Colonic mucosa (tissue), 4 donors: ENCODE measurements around the gene RHEX. TPM values are rescaled to one million over a fixed set of nuclear protein-coding genes. Genes with fewer than 3 reads are reported as not detected.

Experiments used
- DNase-seq: peaks from one replicate; pipeline ENCODE4 v3.0.0-alpha.2; 2020
- H3K27ac ChIP-seq: fragments of 200-600 bp; one replicate; pipeline ENCODE4 v1.8.0; 2021
- H3K27me3 ChIP-seq: fragments of 200-600 bp; one replicate; pipeline ENCODE4 v1.8.0; 2021
- H3K36me3 ChIP-seq: fragments of 200-600 bp; one replicate; pipeline ENCODE4 v1.8.0; 2021
- H3K4me1 ChIP-seq: fragments of 200-600 bp; one replicate; pipeline ENCODE4 v1.8.0; 2021; ENCODE audit warnings: mild to moderate bottlenecking
- H3K4me3 ChIP-seq: fragments of 200-600 bp; one replicate; pipeline ENCODE4 v1.8.0; 2021
- H3K9ac ChIP-seq, 2 donors: one replicate each; pipeline ENCODE4 v1.7.0; 2013; ENCODE audit warnings: control low read depth in 2 of 2, low read depth in 2 of 2, low read length in 2 of 2
- H3K9me3 ChIP-seq: fragments of 200-600 bp; one replicate; pipeline ENCODE4 v1.8.0; 2021
- CTCF ChIP-seq: fragments of 200-600 bp; IDR thresholded peaks from one replicate; pipeline ENCODE4 v1.8.0; 2022; ENCODE audit warnings: antibody characterized with exemption, mild to moderate bottlenecking
- intact Hi-C: fragments of 100-400 bp; cut with DNase I; formaldehyde crosslinking; loops from one replicate; pipeline ENCODE4 v1.14.1; 2022
- total RNA-seq, 2 donors: library from RNA; stranded (reverse); fragmentation: NEBNext Ultra II Directional in 1 of 2; extraction: Animal tissue kit (Norgen Biotek cat#: 25700) in 1 of 2; gene quantifications; one replicate each; pipeline ENCODE4 v1.2.1, GENCODE V29; 2021
- donor health status: healthy.
- donor health status: DM: no; HTN: no; CAD: no.
- donor health status: DM: no; HTN: no; CAD: no.

The RHEX gene
- total RNA-seq, 2 donors from 2014 or later: 1.1 to 1.4 TPM

GRCh38 chr1:206074839-206075238, 21.9 kb downstream of the RHEX start:
- H3K27me3 ChIP-seq: no peaks in the 10 kb centered on the region
- no peak for DNase-seq
- H3K27ac ChIP-seq: no peak overlapping the region
- no peak overlapping the region for H3K4me3 ChIP-seq
- H3K4me1 ChIP-seq: no peaks in the 10 kb centered on the region
- no peaks in the 10 kb centered on the region for H3K36me3 ChIP-seq
- no peak for TF ChIP-seq CTCF
- H3K9me3 ChIP-seq: no peaks in the 10 kb centered on the region
- intact Hi-C loops: no loop called here
- no peak overlapping the region for H3K9ac ChIP-seq

GRCh38 chr1:206075786-206076755, 23.1 kb downstream of the RHEX start:
- intact Hi-C loops: no loop called here
- Histone ChIP-seq H3K36me3 (no peaks in the 10 kb centered on the region), H3K9me3 (no peaks in the 10 kb centered on the region), H3K27ac (no peak overlapping the region), H3K4me3 (no peak overlapping the region), H3K9ac (no peak overlapping the region), H3K27me3 (no peaks in the 10 kb centered on the region), H3K4me1 (no peaks in the 10 kb centered on the region)
- no peak for TF ChIP-seq CTCF
- DNase-seq: no peak

- H3K27ac ChIP-seq: no peak overlapping the region
- intact Hi-C loops: no loop called here
Measured at GRCh38 chr1:206079135-206079534, 26.2 kb downstream of the RHEX start.

GRCh38 chr1:206080026-206080820, 27.2 kb downstream of the RHEX start:
- intact Hi-C loops: no loop called here
- no peak for TF ChIP-seq CTCF
- Histone ChIP-seq H3K9ac (no peak overlapping the region), H3K36me3 (no peaks in the 10 kb centered on the region), H3K4me1 (no peaks in the 10 kb centered on the region), H3K27me3 (no peaks in the 10 kb centered on the region), H3K27ac (no peak overlapping the region), H3K4me3 (no peak overlapping the region), H3K9me3 (no peaks in the 10 kb centered on the region)
- no peak for DNase-seq

More at GRCh38 chr1:206079135-206079534, 26.2 kb downstream of the RHEX start:
- no peaks in the 10 kb centered on the region for H3K9me3 ChIP-seq
- no peaks in the 10 kb centered on the region for H3K36me3 ChIP-seq
- no peak for DNase-seq
- no peak for TF ChIP-seq CTCF
- H3K9ac ChIP-seq: no peak overlapping the region
- H3K4me3 ChIP-seq: no peak overlapping the region
- H3K4me1 ChIP-seq: no peaks in the 10 kb centered on the region
- no peaks in the 10 kb centered on the region for H3K27me3 ChIP-seq

- Histone ChIP-seq H3K27me3 (no peaks in the 10 kb centered on the region), H3K9me3 (no peaks in the 10 kb centered on the region), H3K4me3 (no peak overlapping the region), H3K4me1 (no peaks in the 10 kb centered on the region), H3K9ac (no peak overlapping the region), H3K27ac (no peak overlapping the region), H3K36me3 (no peaks in the 10 kb centered on the region)
- DNase-seq: no peak
- no peak for TF ChIP-seq CTCF
- intact Hi-C loops: no loop called here
Measured at GRCh38 chr1:206081856-206082255, 28.9 kb downstream of the RHEX start.
